Inferior parietal cortex (tissue), 1 donor: ENCODE measurements around the gene OSBP.
"Not testable (repeated sequence)": the region's sequence is repeated elsewhere in the genome, so short reads cannot be mapped to it uniquely, and the experiment has no call there.

Experiments
- DNase-seq: peaks from one replicate; pipeline ENCODE4 v3.0.0-alpha.2; 2016; ENCODE audit errors: extremely low spot score

Gene OSBP, protein sequence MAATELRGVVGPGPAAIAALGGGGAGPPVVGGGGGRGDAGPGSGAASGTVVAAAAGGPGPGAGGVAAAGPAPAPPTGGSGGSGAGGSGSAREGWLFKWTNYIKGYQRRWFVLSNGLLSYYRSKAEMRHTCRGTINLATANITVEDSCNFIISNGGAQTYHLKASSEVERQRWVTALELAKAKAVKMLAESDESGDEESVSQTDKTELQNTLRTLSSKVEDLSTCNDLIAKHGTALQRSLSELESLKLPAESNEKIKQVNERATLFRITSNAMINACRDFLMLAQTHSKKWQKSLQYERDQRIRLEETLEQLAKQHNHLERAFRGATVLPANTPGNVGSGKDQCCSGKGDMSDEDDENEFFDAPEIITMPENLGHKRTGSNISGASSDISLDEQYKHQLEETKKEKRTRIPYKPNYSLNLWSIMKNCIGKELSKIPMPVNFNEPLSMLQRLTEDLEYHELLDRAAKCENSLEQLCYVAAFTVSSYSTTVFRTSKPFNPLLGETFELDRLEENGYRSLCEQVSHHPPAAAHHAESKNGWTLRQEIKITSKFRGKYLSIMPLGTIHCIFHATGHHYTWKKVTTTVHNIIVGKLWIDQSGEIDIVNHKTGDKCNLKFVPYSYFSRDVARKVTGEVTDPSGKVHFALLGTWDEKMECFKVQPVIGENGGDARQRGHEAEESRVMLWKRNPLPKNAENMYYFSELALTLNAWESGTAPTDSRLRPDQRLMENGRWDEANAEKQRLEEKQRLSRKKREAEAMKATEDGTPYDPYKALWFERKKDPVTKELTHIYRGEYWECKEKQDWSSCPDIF

DNA sequence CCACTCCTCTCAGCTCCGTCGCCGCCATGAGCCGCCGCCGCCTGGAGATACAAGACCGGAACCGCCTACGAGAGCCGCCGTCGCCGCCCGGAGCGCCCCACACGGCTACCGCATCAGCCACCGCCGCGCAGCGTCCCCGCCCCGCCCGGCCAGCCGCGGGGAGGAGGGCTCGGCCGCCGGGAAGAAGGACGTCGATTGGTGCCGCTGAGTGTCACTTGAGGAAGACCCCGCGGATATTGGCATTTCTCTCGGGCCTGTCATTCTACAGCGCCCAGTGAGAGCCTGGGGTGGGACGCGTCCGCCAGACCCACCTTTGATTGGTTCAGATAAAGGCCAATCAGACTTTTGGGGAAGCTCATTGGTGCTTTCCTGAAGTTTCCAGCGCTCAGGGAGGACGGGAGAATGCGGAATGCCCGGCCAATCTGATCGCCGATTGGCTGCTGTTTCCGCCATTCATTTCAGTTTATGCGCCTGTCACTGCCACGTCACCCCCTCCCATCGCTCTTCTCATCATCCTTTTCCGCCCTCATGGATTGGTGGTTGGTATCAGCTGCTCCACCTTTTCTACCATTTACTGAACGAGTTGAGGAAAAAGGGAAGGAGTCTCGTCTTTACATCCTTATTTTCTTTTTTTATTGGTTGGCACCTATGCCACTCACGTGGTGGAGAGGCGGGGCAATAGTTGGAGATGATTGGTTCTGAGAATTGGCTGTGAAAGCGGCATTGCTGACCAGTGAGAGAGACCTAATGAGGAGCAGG lies at the start of gene OSBP:
TSS of gene OSBP (minus strand) at position 138 of the 759 bp plus-strand sequence. CDS start at position 28, 110 bp downstream.
- DNase-seq = peak; percentile 100

DNA sequence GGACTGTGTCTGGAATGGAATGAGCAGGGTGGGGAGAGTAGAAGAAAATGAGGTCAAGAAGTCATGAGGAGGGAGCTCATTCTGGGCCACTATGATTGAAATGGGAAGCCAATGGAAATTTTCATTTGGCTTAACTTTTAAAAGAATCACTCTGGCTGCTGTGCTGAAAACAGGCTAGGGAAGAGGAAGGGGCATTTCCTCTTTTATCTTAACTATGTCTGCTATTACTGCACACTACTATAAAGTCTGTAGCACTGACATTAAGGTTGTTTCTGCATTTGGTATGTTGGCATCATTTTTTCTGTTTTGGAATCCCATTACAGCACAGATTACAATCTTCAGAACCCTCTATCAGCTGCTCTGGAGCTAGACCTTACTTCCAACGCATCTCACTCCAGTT lies 45.0 kb upstream of the OSBP start:
- no peak for DNase-seq

DNA sequence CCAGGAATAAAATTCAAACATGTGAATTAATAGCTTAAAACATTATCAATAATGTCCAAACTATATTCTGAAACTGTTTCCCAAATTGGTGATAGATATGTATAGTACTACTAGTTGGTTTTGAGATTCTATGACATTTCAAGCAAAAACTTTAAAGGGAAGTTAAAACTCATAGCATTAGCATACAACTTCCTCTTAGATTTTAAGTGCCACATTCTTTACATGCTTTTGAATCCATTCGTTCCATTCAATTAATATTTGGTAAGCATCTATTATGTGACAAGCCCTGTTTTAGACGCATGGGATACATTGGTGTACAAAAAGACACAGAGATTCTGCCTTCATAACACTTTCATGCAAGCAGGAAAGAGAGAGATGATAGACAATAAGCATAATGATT lies 44.4 kb upstream of the OSBP start:
- no peak for DNase-seq

DNA sequence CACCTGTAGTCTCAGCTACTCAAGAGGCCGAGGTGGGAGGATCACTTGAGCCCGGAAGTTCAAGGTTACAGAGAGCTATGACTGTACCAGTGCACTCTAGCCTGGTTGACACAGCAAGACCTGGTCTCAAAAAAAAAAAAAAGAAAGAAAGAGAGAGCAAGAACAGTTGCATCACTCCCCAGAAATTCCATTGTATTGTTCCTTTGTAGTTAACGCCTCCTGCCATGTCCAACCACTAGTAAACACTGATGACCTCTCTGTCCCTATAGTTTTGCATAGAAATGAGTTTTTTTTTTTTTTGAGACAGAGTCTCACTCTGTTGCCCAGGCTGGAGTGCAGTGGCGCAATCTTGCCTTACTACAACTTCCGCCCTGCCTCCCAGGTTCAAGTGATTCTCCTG lies 42.5 kb upstream of the OSBP start:
- no peak for DNase-seq

DNA sequence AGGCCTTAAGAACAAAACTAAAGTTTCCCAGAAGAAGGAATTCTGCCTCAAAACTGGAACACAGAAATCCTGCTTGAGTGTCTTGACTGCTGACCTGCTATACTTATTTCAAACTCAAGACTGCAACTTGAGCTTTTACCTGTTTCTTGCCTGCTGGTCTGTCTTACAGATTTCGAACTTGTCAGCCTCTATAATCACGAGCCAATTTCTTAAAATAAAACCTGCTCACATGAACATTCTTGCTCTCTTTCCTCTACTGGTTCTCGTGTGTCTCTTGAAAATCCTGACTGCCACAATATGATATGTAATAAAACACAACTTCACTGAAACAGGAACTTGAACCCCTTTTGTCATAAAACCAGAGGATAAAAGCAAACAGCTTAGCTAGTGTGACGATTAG lies 39.3 kb upstream of the OSBP start:
- no peak for DNase-seq

DNA sequence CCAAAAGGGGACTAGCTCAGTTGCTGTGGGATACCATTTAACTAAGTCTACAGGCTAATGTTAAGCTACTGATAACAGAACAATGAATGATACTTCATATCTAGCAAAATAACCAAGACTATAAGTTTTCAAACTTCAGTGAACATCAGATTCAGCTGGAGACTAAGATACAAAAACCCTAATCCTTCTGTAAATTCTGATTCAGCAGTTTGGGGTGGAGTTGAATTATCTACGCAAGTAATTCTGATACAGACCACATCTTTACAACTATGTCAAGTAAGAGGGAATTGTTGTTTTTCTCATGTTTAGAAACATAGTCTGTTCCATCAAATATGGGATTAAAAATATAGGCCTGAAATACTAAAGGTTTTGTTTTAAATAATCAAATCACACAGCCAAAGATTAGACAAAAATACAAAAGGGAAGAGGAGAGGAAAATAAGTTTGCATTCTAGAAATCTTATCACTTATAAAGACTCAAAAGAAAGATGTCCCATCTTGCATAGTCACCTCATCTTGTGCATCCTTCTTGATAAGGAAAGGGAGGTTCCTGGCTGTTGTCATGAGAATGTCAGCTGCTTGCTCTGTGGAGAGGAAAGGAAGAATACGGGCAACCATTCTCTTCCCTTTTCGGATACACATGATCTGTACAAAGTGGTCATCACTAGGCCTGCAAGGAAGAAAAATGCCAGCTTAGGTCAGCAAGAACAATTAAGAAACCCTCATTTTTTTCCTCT lies 31.8 kb upstream of the OSBP start:
- DNase-seq = no peak

DNA sequence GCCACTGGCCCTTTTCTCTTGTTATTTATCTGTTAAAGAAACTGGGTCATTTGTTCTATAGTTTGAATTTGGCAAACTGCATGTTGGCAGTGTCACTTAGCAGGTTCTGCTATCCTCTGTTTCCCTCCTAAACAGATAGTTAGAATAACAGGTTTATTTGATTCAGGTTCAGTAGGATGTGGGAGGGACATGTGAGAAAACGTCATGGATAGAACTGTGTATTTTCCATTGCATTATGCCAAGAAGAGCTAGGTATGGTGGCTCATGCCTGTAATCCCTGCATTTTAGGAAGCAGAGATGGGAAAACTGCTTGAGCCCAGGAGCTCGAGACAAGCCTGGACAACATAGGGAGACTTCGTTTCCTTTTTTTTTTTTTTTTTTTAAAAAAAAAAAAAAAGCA lies 29.0 kb upstream of the OSBP start:
- DNase-seq = no peak

DNA sequence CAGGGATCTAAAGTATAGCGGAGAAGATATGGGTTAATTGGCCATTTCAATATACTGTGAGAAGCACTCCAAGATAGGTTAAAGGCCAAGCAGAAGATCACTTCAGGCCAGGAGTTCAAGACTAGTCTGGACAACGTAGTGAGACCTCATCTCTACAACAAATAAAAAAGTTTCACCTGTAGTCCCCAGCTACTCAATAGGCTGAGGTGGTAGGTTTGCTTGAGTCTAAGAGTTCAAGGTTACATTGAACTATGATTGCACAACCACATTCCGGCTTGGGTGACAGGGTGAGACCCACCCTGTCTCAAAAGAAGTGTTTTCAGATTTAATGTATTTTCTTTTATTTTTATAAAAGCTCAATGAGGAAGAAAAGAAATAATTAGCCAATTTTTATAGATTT lies 27.8 kb upstream of the OSBP start:
- DNase-seq = no peak

DNA sequence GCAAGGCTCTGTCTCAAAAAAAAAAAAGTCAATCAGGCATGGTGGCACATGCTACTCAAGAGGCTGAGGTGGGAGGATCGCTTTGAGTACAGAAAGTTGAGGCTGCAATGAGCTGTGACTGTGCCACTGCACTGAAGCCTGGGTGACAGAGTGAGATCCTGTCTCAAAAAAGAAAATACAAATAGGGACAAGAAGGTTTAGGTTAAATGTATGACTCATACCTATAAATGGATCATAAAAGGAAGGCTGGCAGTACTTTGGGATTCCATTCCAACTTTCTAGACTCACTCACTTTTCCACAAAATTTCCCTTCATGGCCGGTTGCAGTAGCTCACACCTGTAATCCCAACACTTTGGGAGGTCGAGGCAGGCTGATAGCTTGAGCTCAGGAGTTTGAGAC lies 25.6 kb upstream of the OSBP start:
- no peak for DNase-seq

DNA sequence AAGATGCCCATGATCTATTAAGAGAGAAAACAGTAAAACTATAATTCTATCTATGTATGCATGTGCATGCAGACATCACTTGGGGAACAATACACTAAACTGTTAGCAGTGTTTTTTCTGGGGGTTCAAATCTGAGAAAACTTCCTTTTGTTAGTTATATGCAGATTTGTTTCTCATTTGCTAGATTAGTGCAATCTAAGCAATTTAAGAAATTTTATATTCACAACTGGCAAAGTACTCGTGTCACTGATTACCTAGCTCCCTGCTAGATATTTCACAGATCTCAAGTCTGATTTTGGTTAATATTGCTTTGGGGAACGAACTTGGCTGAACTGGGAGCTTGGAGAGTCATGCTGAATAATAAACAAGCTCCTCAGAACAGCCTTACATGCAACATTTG lies 14.9 kb upstream of the OSBP start:
- no peak for DNase-seq

DNA sequence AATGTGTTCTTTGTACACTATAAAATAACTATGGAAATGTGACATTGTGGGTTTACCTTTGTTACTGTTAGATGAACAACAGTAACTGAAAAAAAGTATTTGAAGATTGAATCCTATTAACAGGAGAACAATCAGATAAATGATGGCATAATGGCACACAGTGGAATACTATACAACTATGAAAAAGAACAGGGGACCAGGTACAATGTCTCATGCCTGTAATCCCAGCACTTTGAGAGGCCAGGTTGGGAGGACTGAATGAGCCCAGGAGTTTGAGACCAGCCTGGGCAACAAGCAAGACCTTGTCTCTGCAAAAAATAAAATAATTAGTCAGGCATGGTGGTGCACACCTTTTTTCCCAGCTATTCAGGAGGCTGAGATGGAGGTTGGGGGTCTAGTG lies 14.4 kb upstream of the OSBP start:
- no peak for DNase-seq

DNA sequence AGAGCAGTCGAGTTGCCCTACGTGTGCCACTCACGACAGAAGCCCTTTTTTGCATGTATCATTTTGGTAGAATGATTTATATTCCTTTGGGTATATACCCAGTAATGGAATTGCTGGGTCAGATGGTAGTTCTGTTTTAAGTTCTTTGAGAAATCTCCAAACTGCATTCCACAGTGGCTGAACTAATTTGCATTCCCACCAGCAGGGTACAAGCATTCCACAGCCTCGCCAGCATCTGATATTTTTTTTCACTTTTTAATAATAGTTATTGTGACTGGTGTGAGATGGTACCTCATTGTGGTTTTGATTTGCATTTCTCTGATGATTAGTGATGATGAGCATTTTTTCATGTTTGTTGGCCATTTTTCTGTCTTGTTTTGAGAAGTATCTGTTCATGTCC lies 11.4 kb upstream of the OSBP start:
- not testable (repeated sequence) for DNase-seq

DNA sequence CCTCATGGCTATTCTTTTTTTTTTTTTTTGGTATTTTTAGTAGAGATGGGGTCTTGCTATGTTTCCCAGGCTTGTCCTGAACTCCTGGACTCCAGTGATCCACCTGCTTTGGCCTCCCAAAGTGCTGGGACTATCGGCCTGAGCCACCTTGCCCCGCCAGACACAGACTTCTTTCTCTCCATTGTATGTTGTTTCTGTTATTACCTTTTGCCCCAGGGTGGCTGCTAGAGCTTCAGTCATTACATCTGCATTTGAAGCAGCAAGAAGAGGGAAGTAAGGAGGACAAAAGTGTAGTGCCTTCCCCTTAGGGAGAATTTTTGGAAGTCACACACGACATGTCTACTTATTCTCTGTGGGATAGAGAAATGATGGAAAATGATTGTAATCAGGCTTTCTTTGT lies 10.1 kb upstream of the OSBP start:
- DNase-seq = no peak

DNA sequence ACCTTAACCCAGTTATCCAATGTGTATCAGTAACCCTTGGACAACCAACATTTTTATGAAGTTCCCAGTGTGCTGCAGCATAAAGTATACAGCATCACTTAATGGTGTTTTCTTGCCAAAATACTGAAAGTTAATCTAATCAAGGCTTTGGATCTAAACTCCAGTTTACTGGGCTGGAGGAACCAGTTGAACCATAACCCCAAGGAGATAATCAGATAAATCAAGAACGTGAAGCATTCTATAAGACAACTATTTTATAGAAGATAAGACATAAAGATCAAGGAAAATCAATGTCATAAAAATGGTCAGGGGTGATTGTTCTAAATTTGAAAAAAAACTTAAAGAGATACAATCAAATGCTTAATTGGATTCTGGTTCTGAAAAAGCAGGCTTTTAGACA lies 2.3 kb upstream of the OSBP start:
- no peak for DNase-seq

DNA sequence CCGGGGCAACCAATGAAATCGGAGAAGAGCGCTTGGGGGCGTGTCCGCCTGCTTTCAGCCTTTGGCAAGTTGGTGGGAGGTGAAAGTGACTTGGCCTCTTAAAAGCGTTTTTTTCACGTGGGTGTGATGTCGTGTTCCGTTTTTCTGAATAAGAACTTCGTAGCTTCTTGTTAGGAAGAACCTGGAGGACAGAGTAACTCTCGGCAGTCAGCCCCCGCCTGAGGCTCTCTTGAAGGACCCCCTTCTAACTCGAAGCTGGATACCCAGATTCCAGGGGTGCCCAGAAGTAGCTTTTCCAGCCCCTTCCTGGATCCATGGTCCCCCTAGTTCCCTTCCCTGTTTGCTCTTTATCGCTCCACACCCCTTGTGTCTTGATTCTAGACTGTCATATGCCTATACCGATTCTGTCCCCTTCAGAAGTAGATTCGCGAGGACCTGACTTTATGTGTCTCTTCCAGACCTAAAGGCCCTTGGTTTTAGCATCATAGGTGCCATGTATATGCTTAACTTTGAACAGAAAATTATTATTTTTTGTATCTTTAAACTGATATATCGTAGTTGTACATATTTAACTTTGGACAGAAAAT lies 915 bp upstream of the OSBP start:
- DNase-seq = no peak

DNA sequence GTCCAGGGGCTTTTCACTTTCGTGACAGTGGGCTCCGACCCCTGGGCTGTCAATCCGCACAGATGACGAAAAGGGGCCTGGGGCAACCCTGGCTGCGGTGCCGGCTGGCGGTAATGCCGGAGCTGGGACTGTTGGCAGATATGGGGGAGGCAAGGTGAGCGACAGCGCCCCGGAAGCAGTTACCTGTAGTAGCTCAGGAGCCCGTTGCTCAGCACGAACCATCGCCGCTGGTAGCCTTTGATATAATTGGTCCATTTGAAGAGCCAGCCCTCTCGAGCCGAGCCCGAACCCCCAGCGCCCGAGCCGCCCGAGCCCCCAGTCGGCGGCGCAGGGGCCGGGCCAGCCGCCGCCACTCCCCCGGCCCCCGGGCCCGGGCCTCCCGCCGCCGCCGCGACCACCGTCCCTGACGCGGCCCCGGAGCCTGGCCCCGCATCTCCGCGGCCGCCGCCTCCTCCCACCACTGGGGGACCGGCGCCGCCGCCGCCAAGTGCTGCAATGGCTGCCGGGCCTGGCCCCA lies 396 bp downstream of the OSBP start:
- no peak for DNase-seq

DNA sequence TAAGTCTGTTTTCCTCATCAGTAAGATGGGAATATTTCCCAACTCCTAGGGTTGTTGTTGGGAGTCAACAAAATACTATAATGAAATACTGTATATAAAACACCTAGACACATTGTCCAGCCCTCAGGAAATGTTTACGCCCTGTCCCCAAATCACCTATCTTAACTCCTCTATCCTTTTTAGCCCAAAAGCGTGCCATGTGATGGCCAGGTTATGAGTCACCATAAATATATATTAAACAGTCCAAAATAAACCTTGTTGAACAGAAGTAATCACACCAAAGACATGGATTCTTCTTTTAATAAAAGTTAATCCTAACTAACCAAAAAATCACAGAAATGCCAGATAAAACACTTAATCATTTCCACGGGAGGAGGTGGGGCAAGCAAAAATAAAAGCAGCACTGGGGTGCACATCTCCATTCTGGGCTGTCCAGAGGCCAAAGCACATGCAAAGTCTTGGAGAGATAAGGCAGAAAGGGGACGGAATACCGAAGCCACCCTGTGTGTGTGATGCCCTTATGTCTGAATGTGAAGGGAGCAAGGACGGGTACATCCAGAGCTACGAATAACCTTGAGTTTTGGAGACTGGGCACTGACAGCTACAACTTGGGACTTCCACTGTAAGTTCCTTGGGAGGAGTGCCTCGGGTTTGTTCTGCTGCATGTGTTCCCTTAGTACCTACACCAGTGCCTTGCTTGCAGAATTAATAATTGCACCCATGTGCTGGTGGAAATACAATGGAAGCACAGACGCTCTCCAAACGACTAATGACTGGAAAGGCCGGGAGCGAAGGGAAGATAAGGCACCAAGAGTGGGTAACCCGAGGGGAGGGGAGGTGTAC lies 1.1 kb downstream of the OSBP start:
- DNase-seq = no peak

DNA sequence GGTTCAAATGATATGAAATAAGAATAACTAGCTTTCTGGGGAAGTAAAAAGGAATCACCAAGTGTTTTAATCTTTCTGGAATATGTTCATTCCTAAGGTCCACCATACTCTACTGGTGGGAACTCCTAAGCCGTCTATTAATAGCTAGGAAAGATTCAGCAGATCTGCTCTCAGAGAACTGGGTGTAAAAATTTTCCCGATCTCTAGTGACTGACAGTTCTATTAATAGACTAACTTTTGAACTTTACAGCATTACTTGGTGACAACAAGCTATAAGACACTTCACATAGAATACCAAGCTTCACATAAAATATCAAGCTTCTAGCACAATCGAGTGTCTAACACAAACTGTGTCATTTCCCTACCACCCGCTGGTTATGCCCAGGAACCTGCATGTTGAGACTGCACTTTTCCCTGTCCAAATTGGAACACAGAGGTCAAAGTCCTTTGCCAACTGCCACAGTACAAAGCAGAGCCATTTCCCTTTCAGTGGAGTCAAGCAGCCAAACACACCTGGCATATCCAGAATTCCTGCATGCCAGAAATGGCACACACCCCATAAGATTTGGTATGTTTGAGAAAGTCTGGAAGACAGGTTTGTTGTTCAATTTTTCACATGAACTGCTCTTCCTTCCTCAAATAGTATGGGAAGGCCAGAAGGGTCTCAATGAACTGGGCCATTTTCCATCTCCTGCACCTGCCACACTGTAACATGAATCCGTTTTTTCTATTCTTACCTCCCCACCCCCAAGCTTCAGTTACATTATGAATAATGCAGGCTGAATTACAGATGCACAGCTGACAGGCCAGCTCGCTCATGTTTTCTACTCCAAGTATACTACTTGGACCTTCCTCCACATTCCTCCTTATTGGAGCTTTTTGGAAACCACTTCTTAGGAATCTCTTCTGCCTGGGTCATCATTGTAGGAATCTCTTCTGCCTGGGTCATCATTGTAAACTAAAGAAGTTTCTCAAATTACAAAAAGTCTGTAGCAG lies 3.7 kb downstream of the OSBP start:
- no peak for DNase-seq

DNA sequence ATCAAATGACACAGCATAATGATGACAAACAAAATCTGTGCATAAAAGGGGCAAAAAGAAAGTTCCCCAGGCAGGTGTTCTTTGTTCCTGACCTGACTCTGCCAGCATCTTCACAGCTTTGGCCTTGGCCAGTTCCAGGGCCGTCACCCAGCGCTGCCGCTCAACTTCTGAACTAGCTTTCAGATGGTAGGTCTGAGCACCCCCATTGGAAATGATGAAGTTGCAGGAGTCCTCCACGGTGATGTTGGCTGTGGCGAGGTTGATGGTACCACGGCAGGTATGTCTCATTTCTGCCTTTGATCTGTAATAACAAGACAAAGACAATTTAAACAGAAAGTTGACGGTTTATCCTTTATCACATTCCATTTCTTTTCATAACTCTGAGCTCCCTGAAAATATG lies 5.3 kb downstream of the OSBP start:
- no peak for DNase-seq
